Endothelial cell of umbilical vein (primary cell): ENCODE measurements around the gene ATP13A4. TPM values are rescaled to one million over a fixed set of nuclear protein-coding genes. Genes with fewer than 3 reads are reported as not detected.

Source experiments
- BruUV-seq: library from RNA; stranded (reverse); fragments of 400-500 nt; replicated peaks from 2 replicates; lab custom pipeline; 2021; lab: Mats Ljungman, UMichigan
- CTCF ChIA-PET: fragments of 300-600, 350-600 bp; sonication (Branson Sonifier 250); formaldehyde crosslinking; loops from one replicate; lab custom pipeline; 2021; ENCODE audit warnings: antibody characterized with exemption, inconsistent platforms; lab: Charles Lee
- POLR2A ChIA-PET: fragments of 300-600, 350-600 bp; sonication (Branson Sonifier 250); formaldehyde crosslinking; loops from one replicate; lab custom pipeline; 2021; ENCODE audit warnings: antibody characterized with exemption, inconsistent platforms; lab: Charles Lee
- DNase-seq: peaks from one replicate; pipeline ENCODE4 v3.0.0-alpha.2; 2011; ENCODE audit warnings: low read depth, low spot score
- FAIRE-seq: peaks from 2 replicates; lab custom pipeline; 2011; peaks lifted over from hg19 to GRCh38; lab: Jason Lieb, UNC
- H2AFZ ChIP-seq: 2 replicates; pipeline ENCODE4 v1.6.0; 2012; ENCODE audit warnings: low read depth, low read length, control low read depth, inconsistent platforms
- H3K27ac ChIP-seq: 2 replicates; pipeline ENCODE4 v1.5.1; 2011; ENCODE audit warnings: low read depth, mild to moderate bottlenecking, control low read depth, low read length, moderate library complexity; ENCODE audit not compliant: insufficient read depth
- H3K27me3 ChIP-seq, 2 experiments: 2 replicates each; pipeline versions ENCODE4 v1.6.0 to v1.6.1; 2011; ENCODE audit warnings: low read length in 2 of 2, mixed read lengths in 1 of 2; ENCODE audit not compliant: control insufficient read depth in 2 of 2, insufficient read depth in 2 of 2
- H3K36me3 ChIP-seq, 2 experiments: 2 replicates in 1 of 2; 3 replicates in 1 of 2; pipeline ENCODE4 v1.5.1; 2011; ENCODE audit warnings: low read length in 2 of 2, mild to moderate bottlenecking in 1 of 2, moderate library complexity in 1 of 2; ENCODE audit not compliant: control insufficient read depth in 2 of 2, insufficient read depth in 2 of 2; ENCODE audit errors: extremely low read depth in 1 of 2
- H3K4me1 ChIP-seq: 3 replicates; pipeline ENCODE4 v1.5.1; 2011; ENCODE audit warnings: mild to moderate bottlenecking, low read length; ENCODE audit not compliant: control insufficient read depth, insufficient read depth; ENCODE audit errors: extremely low read depth
- H3K4me2 ChIP-seq: 2 replicates; pipeline ENCODE4 v1.6.1; 2011; ENCODE audit warnings: low read length, control low read depth, mixed read lengths; ENCODE audit not compliant: insufficient read depth
- H3K4me3 ChIP-seq, 3 experiments: fragments of 200-600 bp in 1 of 3; sonication (generic), shearing (Covaris generic) in 1 of 3; replicated peaks in 1 of 3; 2 replicates each; pipeline ENCODE4 v1.5.1; 2011 to 2016; ENCODE audit warnings: control low read depth in 3 of 3, low read length in 3 of 3, mild to moderate bottlenecking in 2 of 3, inconsistent platforms in 1 of 3, low read depth in 1 of 3, moderate library complexity in 1 of 3; ENCODE audit not compliant: insufficient read depth in 1 of 3
- H3K79me2 ChIP-seq: 2 replicates; pipeline ENCODE4 v1.6.0; 2012; ENCODE audit warnings: low read length, inconsistent platforms; ENCODE audit not compliant: control insufficient read depth, insufficient read depth
- H3K9ac ChIP-seq: replicated peaks from 2 replicates; pipeline ENCODE3; 2011; ENCODE audit warnings: low read length, control low read depth; ENCODE audit not compliant: insufficient read depth; ENCODE audit errors: extremely low read depth
- H3K9me1 ChIP-seq: replicated peaks from 3 replicates; pipeline ENCODE4 v1.6.0; 2011; ENCODE audit warnings: mild to moderate bottlenecking, low read length; ENCODE audit not compliant: control insufficient read depth, insufficient read depth; ENCODE audit errors: extremely low read depth
- H3K9me3 ChIP-seq: replicated peaks from 2 replicates; pipeline ENCODE4 v1.5.1; 2012; ENCODE audit warnings: low read length, inconsistent platforms; ENCODE audit not compliant: control insufficient read depth, insufficient read depth
- H4K20me1 ChIP-seq: replicated peaks from 2 replicates; pipeline ENCODE3; 2011; ENCODE audit warnings: mild to moderate bottlenecking, low read length; ENCODE audit not compliant: control insufficient read depth, insufficient read depth; ENCODE audit errors: extremely low read depth
- FOS ChIP-seq: IDR thresholded peaks from 2 replicates; pipeline ENCODE4 v1.6.1; 2011; ENCODE audit warnings: mild to moderate bottlenecking, low read length, moderate library complexity, borderline replicate concordance; ENCODE audit not compliant: insufficient read depth
- JUN ChIP-seq: IDR thresholded peaks from 2 replicates; pipeline ENCODE4 v1.6.1; 2011; ENCODE audit warnings: borderline replicate concordance, low read depth; ENCODE audit not compliant: insufficient read length, insufficient read depth
- MYC ChIP-seq: IDR thresholded peaks from one replicate; pipeline ENCODE4 v1.6.1; 2011; ENCODE audit warnings: mild to moderate bottlenecking, low read depth, low read length
- POLR2A ChIP-seq: IDR thresholded peaks from 2 replicates; pipeline ENCODE4 v1.6.1; 2012; ENCODE audit warnings: low read depth, mild to moderate bottlenecking, control low read depth, low read length
- POLR2AphosphoS5 ChIP-seq: IDR thresholded peaks from 2 replicates; pipeline ENCODE4 v1.6.1; 2012; ENCODE audit warnings: low read depth, mild to moderate bottlenecking, control low read depth, low read length, moderate library complexity; ENCODE audit not compliant: insufficient read depth
- dilution Hi-C: fragments of 300-500 bp; cut with MboI; formaldehyde crosslinking; loops from one replicate; pipeline ENCODE4 v1.15.0; 2019; ENCODE audit warnings: low sequenced_read_pairs; ENCODE audit not compliant: extremely low pct_ligation_motif_present
- intact Hi-C: fragments of 100-400 bp; cut with micrococcal nuclease; formaldehyde crosslinking; loops from one replicate; pipeline ENCODE4 v1.10.0; 2022
- polyA plus RNA-seq, 4 experiments: library from polyadenylated mRNA; depleted of rRNA in 3 of 4; stranded (reverse) in 3 of 4; unstranded in 1 of 4; fragments of >200 nt; gene quantifications; 2 replicates each; pipeline versions ENCODE4 v1.2.1 to v1.2.3, GENCODE V29; 2011 to 2012; ENCODE audit warnings: missing spikeins in 1 of 4
- total RNA-seq: library from RNA; stranded (reverse); gene quantifications from 2 replicates; pipeline ENCODE4 v1.2.3, GENCODE V29; 2021
- TF ChIP-seq, protein P1 (sequence below): IDR thresholded peaks from 2 replicates; pipeline ENCODE4 v1.6.1; 2011; ENCODE audit not compliant: insufficient read depth, insufficient read length

The ATP13A4 gene
- total and polyA plus RNA-seq, 2 donors (not counting 3 experiments of a cell fraction or from before 2014, with no cell fraction given), result not detected

DNA sequence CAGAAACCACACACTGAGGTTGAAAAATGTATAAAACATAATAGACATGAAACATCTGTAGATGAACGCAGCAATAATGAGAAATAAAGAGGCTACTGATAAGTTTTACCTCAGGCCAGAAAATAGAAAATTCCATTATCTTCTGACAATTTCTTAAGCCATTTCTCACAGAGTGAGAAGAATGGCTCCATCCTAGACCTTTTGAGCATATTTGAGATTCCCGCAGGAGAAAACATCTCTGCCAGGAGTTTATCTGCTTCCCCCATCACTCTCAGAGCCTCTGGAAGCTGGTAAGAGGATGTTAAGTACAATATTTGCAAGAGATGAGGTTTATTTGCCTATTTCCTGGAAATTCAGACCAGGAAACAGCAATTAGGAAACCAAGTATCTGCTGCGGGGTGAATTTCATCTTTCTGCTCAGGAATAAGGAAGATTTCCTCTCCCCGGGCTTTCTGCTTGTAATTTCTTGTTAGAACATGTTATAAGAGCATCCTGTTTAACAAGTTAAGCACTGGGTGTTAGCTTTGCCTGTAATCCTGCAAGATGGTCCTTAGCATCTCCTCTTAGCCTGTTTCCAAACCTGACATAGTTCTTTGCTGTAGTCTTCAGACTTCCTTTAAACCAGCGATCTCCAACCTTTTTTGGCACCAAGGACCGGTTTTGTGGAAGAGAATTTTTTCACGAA, 54.8 kb downstream of the ATP13A4 start:
- Histone ChIP-seq H3K4me1 (no peaks in the 10 kb centered on the region), H2AFZ (no peak overlapping the region), H3K4me3 (no peak overlapping the region), H3K9ac (no peak overlapping the region), H4K20me1 (no peaks in the 10 kb centered on the region), H3K36me3 (no peaks in the 10 kb centered on the region), H3K9me1 (no peaks in the 10 kb centered on the region), H3K4me2 (no peak overlapping the region), H3K27me3 (peaks cover 0 to 4% of the 10 kb centered on the region in 2 experiments), H3K79me2 (no peaks in the 10 kb centered on the region), H3K27ac (no peak overlapping the region), H3K9me3 (no peaks in the 10 kb centered on the region)
- dilution Hi-C loops (no loop called here), intact Hi-C loops (no loop called here)
- FAIRE-seq (no peak), DNase-seq (no peak)
- no TSS peak for BruUV-seq
- ChIA-PET POLR2A (no interaction called here), CTCF (interaction anchor here (1.3 kb wide), 1 partner anchor 687 kb away, joined by 3 read pairs; no protein-coding TSS in a partner anchor)
- TF ChIP-seq, protein P1, sequence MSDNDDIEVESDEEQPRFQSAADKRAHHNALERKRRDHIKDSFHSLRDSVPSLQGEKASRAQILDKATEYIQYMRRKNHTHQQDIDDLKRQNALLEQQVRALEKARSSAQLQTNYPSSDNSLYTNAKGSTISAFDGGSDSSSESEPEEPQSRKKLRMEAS, result no peak
- no peak for TF ChIP-seq FOS
- TF ChIP-seq POLR2A, result no peak
- no peak for TF ChIP-seq JUN
- no peak for TF ChIP-seq POLR2AphosphoS5

DNA sequence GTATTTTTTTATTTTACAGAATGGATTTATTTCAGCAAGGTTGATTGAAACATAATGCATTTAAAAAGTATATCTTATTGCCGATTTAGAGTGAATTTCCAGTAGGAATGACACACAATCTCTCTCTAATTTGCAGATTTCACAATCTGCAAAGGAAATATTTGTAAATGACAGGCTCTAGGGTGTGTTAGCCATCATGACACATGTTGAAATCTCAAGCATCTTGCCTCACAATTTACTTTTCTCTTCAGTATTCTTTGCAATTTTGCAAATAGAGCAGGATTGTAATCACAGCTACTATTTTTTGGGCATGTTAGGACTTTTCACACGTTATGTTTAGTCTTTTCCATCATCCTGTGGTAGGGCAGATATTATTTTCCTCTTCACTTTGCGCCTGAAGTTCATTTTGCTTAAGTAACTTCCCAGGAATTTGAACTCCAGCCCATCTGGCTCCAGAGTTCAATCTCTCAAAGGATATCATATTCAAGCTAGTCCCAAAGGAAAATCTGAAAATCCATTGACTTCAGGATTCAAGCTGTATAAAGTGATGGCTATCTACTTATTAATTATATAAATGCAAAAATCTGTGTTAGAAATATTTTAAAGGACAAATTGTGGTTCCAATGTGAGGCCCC, 55.4 kb downstream of the ATP13A4 start:
- Histone ChIP-seq H3K79me2 (no peaks in the 10 kb centered on the region), H4K20me1 (no peaks in the 10 kb centered on the region), H3K27ac (no peak overlapping the region), H3K9ac (no peak overlapping the region), H3K4me1 (no peaks in the 10 kb centered on the region), H3K27me3 (peaks cover 0 to 4% of the 10 kb centered on the region in 2 experiments), H3K9me1 (no peaks in the 10 kb centered on the region), H3K4me3 (no peak overlapping the region), H3K9me3 (no peaks in the 10 kb centered on the region), H2AFZ (no peak overlapping the region), H3K4me2 (no peak overlapping the region), H3K36me3 (no peaks in the 10 kb centered on the region)
- CTCF ChIA-PET, result interaction anchor here (1.2 to 1.3 kb wide), 2 partner anchors 12 to 686 kb away, joined by 3 read pairs; no protein-coding TSS in a partner anchor
- TF ChIP-seq MYC, result no peak
- FAIRE-seq (no peak), DNase-seq (no peak)
- no TSS peak for BruUV-seq
- dilution Hi-C loops, result no loop called here
- intact Hi-C loops, result no loop called here
- POLR2A ChIA-PET, result no interaction called here
